NK-92 (cell line): ENCODE data around the gene LRRC17.

Experiments
- DNase-seq: peaks from one replicate; lab custom pipeline; 2025; ENCODE audit not compliant: unreplicated experiment; lab: John Stamatoyannopoulos, UW

LRRC17 gene

DNA sequence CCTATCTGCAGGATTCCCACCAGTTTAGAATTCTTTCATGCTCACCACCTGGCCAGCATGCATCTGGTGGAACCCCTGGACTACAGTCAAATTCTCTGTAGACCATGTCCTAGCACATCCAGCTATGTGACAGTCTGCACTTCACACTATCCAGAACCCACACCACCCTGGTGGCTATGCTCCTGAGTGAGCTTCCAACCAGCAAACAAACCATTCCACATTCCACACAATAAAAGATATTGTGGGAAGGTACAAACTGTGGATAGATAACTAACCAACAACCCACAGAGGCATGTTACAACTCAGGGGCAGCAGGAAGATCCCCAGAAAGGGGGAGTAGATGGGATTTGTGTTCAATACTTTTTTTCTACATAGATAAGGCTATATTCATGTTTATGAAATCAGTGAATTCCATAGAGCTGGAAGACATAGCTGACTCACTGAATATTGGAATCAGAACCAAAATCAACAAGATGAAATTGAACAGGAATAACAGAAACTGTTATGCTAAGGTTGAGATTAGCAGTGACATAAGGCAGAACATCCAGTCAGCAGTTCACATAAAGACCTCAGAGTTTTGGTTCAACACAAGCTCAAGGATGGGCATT lies 72.5 kb downstream of the LRRC17 start:
- DNase-seq = no peak

DNA sequence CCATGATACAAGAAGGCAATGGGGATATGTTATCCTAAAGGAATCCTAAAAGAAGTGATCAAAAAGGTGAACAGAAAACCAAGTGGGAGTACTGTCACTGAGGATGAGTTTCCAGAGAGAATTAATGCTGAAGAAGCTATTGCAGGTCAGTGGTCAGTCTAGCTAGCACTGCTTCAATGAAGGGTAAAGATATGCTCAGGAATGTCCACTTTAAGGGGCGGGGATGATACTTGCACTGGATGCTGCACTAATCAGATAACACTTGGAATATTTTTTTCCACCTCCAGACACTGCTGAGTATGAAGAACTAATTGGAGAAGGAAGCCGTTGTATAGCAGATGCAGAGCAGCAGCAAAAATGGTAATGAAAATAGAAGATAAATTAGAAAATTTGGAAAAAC lies 75.3 kb downstream of the LRRC17 start:
- no peak for DNase-seq

DNA sequence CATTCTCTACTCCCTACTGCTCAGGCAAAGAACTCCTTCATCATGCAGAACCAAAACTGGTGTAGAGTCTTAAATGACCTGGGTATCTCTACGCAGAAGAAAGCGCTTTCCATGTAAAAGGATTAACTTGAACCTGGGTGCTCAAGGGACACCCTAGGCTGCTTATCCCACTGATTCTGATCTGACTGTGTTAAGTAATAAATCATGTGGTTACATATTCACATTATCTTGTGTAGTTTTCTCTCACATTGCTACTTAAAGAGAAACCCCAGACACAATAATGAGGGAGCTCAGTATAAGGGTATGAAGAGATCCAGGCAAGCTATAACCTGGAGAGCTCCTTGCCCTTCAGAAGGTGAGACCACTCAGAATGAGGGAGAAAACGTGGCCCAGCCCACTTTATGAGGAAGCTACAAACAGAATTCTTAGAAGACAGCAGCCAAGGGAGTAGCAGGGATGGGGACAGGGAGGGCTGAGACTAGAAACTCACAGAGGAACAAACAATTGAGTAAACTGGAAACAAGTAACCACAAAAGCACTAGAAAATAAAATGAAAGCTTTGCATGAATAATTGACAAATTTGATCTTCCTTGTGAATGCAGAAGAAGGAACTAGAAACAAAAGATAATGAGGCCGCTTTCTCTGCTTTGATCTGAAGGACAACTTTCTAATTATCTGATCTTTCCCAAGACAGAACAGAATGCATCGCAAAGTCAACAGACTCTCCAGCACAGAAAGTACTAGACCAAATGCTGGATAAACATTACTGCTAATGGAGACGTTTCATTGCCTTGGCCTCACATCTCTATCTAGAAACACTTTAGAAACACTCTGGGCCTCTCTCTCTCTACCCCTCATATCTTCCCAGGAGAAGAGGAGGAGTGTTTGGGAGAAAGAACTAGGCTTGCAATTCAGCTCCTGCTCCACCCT lies 76.1 kb downstream of the LRRC17 start:
- DNase-seq = no peak

DNA sequence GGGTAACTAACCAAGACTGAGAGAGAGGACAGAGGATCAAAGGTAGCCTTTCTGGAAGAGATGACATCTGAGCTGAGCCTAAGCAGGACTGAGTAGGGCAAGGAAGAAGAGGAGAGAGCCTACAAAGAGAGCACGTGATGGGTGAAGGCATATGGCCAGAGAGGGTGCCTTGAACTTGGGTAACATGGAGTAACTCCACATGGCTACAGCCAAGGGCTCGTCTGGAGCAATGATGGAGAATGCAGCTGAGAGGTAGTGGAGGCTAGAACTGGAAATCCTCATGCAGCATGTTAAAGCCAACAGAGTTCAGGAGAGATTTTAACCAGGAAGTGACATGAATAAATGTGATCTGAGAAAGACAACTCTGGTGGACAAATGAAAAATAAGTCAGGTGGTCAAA lies 77.8 kb downstream of the LRRC17 start:
- no peak for DNase-seq

DNA sequence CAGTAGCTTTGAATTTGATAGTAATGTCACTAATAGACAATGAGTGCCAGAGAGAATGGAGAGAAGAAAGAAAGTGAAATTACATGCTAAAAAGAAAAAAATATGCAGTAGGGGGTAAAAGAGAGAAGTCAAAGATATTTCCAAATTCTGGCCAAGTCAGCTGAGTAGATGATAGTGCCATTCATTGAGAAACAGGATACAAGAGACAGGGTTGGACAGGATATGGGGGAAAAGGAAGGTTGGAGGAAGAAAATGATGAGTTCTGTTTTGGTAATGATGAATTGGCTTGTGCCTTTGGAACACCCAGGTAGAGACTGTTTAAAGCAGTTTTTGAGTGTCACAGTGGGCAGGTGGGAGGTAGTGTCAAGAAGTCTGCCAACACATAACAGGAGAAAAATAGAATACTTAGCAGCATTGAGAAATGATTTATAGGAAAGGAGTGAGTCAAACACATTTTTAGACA lies 78.3 kb downstream of the LRRC17 start:
- no peak for DNase-seq

DNA sequence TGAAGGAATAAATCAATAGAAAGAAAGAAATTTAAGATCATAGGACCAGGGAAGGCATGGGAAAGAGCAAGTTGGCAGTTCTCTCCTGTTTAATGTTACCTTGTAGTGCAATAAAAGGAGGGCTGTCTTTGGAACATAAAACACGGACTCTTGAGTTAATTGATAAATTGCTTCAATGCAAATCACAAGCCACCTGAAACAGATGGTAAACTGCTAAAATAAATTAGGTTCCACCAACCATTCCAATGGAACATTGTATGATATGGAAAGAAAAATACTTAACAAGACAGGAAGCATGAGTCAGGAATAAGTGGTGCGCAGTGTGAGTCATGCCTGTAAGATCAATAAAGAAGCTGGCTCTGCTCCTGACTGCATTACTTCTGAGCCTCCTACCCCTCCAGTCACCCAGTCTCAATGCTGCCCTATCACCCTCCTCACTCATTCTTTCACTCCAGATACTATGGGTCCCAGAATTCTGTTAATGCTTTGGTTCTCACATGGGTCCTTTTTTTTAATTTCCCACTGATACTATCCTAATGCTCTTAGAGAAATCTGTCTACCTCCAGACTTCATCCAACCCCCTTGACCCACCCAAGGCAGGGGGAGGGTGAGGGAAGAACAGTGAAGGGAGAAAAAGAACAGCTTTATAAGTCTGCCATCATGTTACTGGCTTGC lies 78.9 kb downstream of the LRRC17 start:
- DNase-seq = no peak

DNA sequence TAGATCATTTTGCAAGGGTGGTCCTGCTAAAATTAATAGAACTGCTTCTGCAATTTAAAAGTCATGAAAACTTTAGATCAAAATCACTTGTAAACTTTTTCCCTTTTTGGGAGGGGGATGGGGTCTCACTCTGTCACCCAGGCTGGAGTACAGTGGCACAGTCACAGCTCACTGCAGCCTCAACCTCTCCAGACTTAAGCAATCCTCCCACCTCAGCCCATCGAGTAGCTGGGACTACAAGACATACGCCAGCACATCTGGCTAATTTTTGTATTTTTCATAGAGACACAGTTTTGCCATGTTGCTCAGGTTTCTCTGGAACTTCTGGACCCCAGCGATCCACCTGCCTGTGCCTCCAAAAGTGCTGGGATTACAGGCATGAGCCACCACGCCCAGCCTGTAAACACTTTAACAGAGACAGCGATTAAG lies 79.7 kb downstream of the LRRC17 start:
- no peak for DNase-seq

DNA sequence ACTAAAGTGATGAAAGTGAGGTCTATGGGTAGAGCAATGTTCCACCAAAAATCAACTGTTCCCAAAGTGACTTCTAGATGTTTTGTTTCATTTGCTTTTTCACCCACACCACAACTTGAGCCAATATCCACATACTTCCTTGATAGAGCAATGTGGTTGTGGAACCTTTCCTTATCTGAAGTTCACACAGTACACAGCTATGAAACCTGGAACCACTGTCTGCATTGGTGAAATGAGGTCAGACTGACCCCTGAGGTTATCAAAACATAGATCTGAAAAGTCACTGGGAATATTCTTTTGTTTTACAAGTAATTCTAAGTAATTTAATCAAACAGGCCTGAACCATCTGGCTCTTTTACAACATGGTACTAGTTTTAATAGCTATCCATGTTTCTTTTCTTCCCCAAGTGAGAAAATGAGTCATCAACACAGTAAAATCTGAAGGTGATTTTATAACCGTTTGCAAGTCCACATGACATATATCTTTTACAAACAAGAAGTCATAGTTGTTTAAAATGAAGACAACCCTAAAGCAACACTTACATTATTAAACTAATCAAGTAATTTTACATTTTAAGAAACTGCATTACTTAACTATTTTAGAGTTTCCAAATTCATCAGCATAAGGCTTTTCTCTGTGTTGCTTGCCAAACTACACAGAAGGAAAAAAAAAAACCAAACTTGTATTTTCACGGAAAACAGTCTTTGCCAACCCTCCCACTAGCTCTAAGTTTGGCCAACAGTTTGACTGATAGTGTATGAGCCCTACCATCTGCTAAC lies 80.3 kb downstream of the LRRC17 start:
- DNase-seq = no peak

DNA sequence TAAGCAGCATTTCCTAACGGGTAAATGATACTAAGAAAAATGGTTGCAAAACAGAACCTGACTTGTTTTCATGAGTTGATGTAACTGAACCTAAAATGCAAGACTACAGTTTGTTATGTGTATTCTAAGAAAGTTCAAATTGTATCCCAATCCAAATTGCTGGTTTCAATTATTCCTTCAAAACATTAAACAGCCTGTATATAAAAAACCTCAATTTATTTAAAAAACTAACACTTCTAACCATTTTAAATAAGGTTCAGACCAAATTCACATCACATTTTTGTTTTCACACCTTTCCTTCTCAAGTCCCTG lies 80.9 kb downstream of the LRRC17 start:
- DNase-seq = no peak

DNA sequence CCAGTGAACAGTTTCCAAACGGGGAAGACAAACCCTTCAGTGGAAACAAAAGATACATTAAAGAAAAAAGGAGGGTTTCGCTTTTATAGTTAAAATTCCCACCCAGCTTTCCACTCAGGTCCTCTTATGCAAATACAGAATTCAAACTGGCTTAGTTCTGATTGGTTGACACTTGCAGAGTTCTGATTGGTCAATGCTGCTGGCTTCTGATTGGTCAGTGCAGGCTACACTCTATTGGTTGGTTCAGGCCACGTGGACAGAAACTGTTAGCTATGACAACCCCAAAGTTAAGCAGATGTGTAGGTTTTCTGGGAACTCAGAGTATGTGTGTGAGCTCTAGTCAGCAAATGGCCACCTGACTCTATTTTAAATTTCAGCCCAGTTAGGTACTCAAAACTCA lies 81.8 kb downstream of the LRRC17 start:
- DNase-seq = no peak
